RPMI7951 (cell line): ENCODE measurements around the gene PLIN1. TPM values are rescaled to one million over a fixed set of nuclear protein-coding genes. Genes with fewer than 3 reads are reported as not detected.

Source experiments
- DNase-seq: peaks from one replicate; pipeline ENCODE4 v3.0.0-alpha.2; 2012; ENCODE audit warnings: low read depth
- total RNA-seq: library from RNA; depleted of rRNA; stranded (reverse); fragments of >200 nt; shearing (Covaris generic); gene quantifications from 2 replicates; pipeline ENCODE4 v1.2.3, GENCODE V29; 2014; rRNA removed

Gene PLIN1
- total RNA-seq, 1 experiment from 2014 or later: not detected

- no peak for DNase-seq
These were observed 51.8 kb downstream of the PLIN1 start for GRCh38 chr15:89627256-89627970.

DNA sequence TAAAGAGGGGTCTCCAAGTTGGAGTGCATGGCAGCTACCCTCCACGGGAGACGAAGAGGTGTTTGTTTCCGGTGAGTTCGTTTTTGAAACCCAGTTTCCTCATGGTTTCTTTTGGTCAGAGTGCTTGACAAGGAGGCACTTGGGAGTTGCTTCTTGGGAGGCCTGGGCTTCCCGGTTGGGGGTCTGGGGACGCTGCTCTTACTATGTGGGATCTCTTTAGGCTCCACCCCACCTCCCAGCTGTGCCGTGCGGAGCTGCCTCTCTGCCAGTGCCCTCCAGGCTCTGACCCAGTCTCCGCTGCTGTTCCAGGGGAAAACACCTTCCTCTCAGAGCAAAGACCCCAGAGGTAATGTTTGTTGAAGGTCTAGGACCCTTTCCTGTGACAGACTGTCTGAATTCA, 53.5 kb downstream of the PLIN1 start:
- no peak for DNase-seq

DNA sequence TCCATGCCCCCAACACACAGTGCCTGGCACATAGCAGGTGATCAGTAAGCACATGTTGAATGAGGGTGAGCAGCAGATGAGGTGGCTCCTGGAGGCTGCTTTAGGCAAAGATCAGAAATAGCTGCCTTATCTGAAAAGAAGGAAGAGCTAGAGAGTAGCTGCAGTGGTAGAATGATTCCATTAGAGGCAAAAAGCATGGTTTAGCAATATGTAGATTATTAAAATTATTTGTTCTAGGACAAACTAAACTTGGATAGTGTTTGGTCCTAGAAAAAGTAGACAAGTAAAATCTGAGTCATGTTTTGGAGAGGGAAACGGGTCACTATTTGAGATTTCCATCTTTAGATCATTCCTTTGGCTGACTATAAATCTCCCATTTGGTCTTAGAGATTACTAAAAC, 56.0 kb downstream of the PLIN1 start:
- DNase-seq: no peak

DNA sequence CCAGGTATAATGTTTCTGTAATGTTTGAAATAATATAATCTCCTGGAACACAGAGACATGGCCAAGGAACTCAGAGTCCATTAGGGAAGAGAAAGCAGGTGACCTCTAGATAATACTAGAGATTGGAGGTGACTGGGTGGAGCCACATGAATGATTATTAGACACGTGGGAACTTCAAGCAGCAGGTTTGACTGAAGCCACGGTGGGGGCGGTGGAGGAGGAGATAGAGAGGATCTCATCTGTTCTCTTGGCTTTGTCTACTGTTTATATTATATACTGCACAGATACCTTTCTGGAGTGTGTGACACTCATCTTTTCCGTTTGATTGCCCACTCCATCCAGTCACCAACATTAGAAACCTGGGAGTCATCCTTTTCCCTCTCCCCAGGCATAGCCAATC, 57.6 kb downstream of the PLIN1 start:
- no peak for DNase-seq

DNA sequence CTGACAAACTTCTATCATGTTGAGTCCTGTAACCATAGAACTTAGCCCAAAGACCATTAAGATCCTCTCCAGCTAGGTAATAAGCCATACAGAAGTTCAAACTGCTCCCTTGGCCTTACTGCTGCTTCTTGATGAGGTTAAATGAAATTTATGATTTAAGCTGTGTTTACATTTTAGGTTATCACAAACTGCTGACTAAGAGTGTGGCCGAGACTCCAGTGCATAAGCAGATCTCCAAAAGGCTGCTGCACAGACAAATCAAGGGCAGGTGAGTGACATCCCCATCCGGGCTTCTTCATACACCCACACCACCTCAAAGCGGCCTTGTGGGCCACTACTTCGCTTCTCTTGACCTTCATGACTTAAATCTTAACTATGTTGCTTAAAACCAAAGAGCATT, 62.9 kb downstream of the PLIN1 start:
- DNase-seq: no peak

- DNase-seq: no peak
These were observed 64.0 kb downstream of the PLIN1 start for GRCh38 chr15:89615135-89615534.

Other genes starting within 250 kb of the PLIN1 start
- not detected in 2 replicates for gene RHCG, start 182.8 kb downstream of the PLIN1 start, total RNA-seq
- gene TICRR, start 103.9 kb downstream of the PLIN1 start, total RNA-seq: 9.0 and 11.7 TPM in 2 replicates
- gene KIF7, start 23.9 kb downstream of the PLIN1 start, total RNA-seq: 2.9 and 4.7 TPM in 2 replicates
- 12.6 and 15.9 TPM in 2 replicates for gene PEX11A, start 11.4 kb upstream of the PLIN1 start, total RNA-seq
- 0.10 and 0.48 TPM in 2 replicates for gene WDR93, start 11.4 kb upstream of the PLIN1 start, total RNA-seq
- gene MESP1, start 71.9 kb upstream of the PLIN1 start, total RNA-seq: 1.6 and 2.5 TPM in 2 replicates
- gene MESP2, start 97.0 kb upstream of the PLIN1 start, total RNA-seq: 1.8 and 2.6 TPM in 2 replicates
- 73.1 and 86.4 TPM in 2 replicates for gene ANPEP, start 135.5 kb upstream of the PLIN1 start, total RNA-seq
- gene AP3S2, start 214.6 kb upstream of the PLIN1 start, total RNA-seq: 56.0 and 61.0 TPM in 2 replicates
- 12.0 and 15.1 TPM in 2 replicates for gene ARPIN, start 233.6 kb upstream of the PLIN1 start, total RNA-seq